GM12873 (cell line): ENCODE data around the gene POLR2M.

Experiments used
- CTCF ChIP-seq: IDR thresholded peaks from 2 replicates; pipeline ENCODE4 v1.5.1; 2012; ENCODE audit warnings: low read depth, mild to moderate bottlenecking, moderate library complexity, low read length, control low read depth; ENCODE audit not compliant: insufficient read depth; ENCODE audit errors: missing control alignments

POLR2M gene

GRCh38 chr15:57704441-57704840, 2.1 kb upstream of the POLR2M start:
- TF ChIP-seq CTCF: no peak

GRCh38 chr15:57705746-57706404, 639 bp upstream of the POLR2M start:
- TF ChIP-seq CTCF: no peak

GRCh38 chr15:57708047-57708446, 1.5 kb downstream of the POLR2M start:
- TF ChIP-seq CTCF: no peak

GRCh38 chr15:57718309-57718708, 11.8 kb downstream of the POLR2M start:
- TF ChIP-seq CTCF: no peak

GRCh38 chr15:57720867-57721266, 14.4 kb downstream of the POLR2M start:
- no peak for TF ChIP-seq CTCF

GRCh38 chr15:57726411-57726810, 19.9 kb downstream of the POLR2M start:
- no peak for TF ChIP-seq CTCF

- no peak for TF ChIP-seq CTCF
These were observed 20.5 kb downstream of the POLR2M start for GRCh38 chr15:57727031-57727430.
